Sigmoid colon (tissue), 4 donors: ENCODE results near the gene DCUN1D2.

Experiments used
- CTCF ChIP-seq, 4 experiments: fragments of 450-650 bp in 3 of 4; fragments of 200-600 bp in 1 of 4; IDR thresholded peaks; one replicate each; pipeline ENCODE4 v1.5.1; 2016 to 2019; ENCODE audit warnings: antibody characterized with exemption in 4 of 4, mild to moderate bottlenecking in 3 of 4, moderate library complexity in 2 of 4
- POLR2AphosphoS5 ChIP-seq, 4 donors: sonication (generic); formaldehyde crosslinking; IDR thresholded peaks; one replicate each; pipeline ENCODE4 v1.6.1; 2017; ENCODE audit warnings: antibody characterized with exemption in 4 of 4

- TF ChIP-seq CTCF (IDR thresholded peaks at IDR 0.05) (no peak), POLR2AphosphoS5 (IDR thresholded peaks at IDR 0.05) (no peak)
These were observed 9.4 kb upstream of the DCUN1D2 start for GRCh38 chr13:113499936-113500335.
